GM18861 (cell line): ENCODE results near the gene B4GALNT4.
"Not testable (repeated sequence)": the region's sequence is repeated elsewhere in the genome, so short reads cannot be mapped to it uniquely, and the experiment has no call there.

Experiments
- ATAC-seq: cut with Tn5 transposase; IDR thresholded peaks from one replicate; pipeline ENCODE4 v1.9.1; 2021; ENCODE audit not compliant: unreplicated experiment

B4GALNT4 gene

GRCh38 chr11:375065-376025 lies 6.0 kb downstream of the B4GALNT4 start:
- no peak for ATAC-seq

- no peak for ATAC-seq
These were observed 7.4 kb downstream of the B4GALNT4 start for GRCh38 chr11:376531-377173.

GRCh38 chr11:377174-377865 lies 8.0 kb downstream of the B4GALNT4 start:
- ATAC-seq = no peak

GRCh38 chr11:377883-378500 lies 8.7 kb downstream of the B4GALNT4 start:
- no peak for ATAC-seq

- ATAC-seq = no peak
These were observed 10.2 kb downstream of the B4GALNT4 start for GRCh38 chr11:379205-380094.

GRCh38 chr11:380095-380480 lies 10.8 kb downstream of the B4GALNT4 start:
- no peak for ATAC-seq

- no peak for ATAC-seq
These were observed 11.2 kb downstream of the B4GALNT4 start for GRCh38 chr11:380491-380890.

GRCh38 chr11:380996-381395 lies 11.7 kb downstream of the B4GALNT4 start:
- ATAC-seq = no peak

- no peak for ATAC-seq
These were observed 12.3 kb downstream of the B4GALNT4 start for GRCh38 chr11:381501-382072.

- ATAC-seq = no peak
These were observed 12.9 kb downstream of the B4GALNT4 start for GRCh38 chr11:382081-382629.

GRCh38 chr11:383431-383830 lies 14.1 kb downstream of the B4GALNT4 start:
- ATAC-seq = no peak

- ATAC-seq = no peak
These were observed 15.2 kb downstream of the B4GALNT4 start for GRCh38 chr11:384511-384910.

GRCh38 chr11:385594-386351 lies 16.5 kb downstream of the B4GALNT4 start:
- ATAC-seq = no peak

GRCh38 chr11:386483-386882 lies 17.2 kb downstream of the B4GALNT4 start:
- ATAC-seq = no peak

GRCh38 chr11:387193-387793 lies 18.0 kb downstream of the B4GALNT4 start:
- ATAC-seq = no peak

- ATAC-seq = not testable (repeated sequence)
These were observed 20.1 kb downstream of the B4GALNT4 start for GRCh38 chr11:389369-389768.

- ATAC-seq = no peak
These were observed 20.9 kb downstream of the B4GALNT4 start for GRCh38 chr11:390175-390574.
